ENCODE data around the gene COL21A1.
"Not testable (repeated sequence)": the region's sequence is repeated elsewhere in the genome, so short reads cannot be mapped to it uniquely, and the experiment has no call there.

Gene COL21A1

GRCh38 chr6:56246881-56247653, at the start of gene COL21A1:
Gene COL21A1 (minus strand): TSS chr6:56247580. CDS start chr6:56182618, 64,962 bp downstream.
- in situ Hi-C loops (cut with HindIII; ENCODE audit: low sequenced_read_pairs), result no loop called here

GRCh38 chr6:56293781-56294180, 46.4 kb upstream of the COL21A1 start:
- in situ Hi-C loops (cut with HindIII; ENCODE audit: low sequenced_read_pairs), result no loop called here

GRCh38 chr6:56292505-56293181, 45.3 kb upstream of the COL21A1 start:
- in situ Hi-C loops (cut with HindIII; ENCODE audit: low sequenced_read_pairs), result no loop called here

- in situ Hi-C loops (cut with HindIII; ENCODE audit: low sequenced_read_pairs), result no loop called here
Observed at GRCh38 chr6:56291302-56291917, 44.0 kb upstream of the COL21A1 start.

- in situ Hi-C loops (cut with HindIII; ENCODE audit: low sequenced_read_pairs), result no loop called here
Observed at GRCh38 chr6:56289721-56290120, 42.3 kb upstream of the COL21A1 start.

- in situ Hi-C loops (cut with HindIII; ENCODE audit: low sequenced_read_pairs), result no loop called here
Observed at GRCh38 chr6:56288347-56288746, 41.0 kb upstream of the COL21A1 start.

- in situ Hi-C loops (cut with HindIII; ENCODE audit: low sequenced_read_pairs), result no loop called here
Observed at GRCh38 chr6:56282391-56282790, 35.0 kb upstream of the COL21A1 start.

GRCh38 chr6:56280126-56280525, 32.7 kb upstream of the COL21A1 start:
- in situ Hi-C loops (cut with HindIII; ENCODE audit: low sequenced_read_pairs), result no loop called here

GRCh38 chr6:56279331-56280080, 32.1 kb upstream of the COL21A1 start:
- in situ Hi-C loops (cut with HindIII; ENCODE audit: low sequenced_read_pairs), result no loop called here

- in situ Hi-C loops (cut with HindIII; ENCODE audit: low sequenced_read_pairs), result no loop called here
Observed at GRCh38 chr6:56278171-56278591, 30.8 kb upstream of the COL21A1 start.

GRCh38 chr6:56270812-56271441, 23.5 kb upstream of the COL21A1 start:
- in situ Hi-C loops (cut with HindIII; ENCODE audit: low sequenced_read_pairs), result no loop called here

GRCh38 chr6:56268266-56268665, 20.9 kb upstream of the COL21A1 start:
- in situ Hi-C loops (cut with HindIII; ENCODE audit: low sequenced_read_pairs), result no loop called here

- in situ Hi-C loops (cut with HindIII; ENCODE audit: low sequenced_read_pairs), result no loop called here
Observed at GRCh38 chr6:56266011-56266410, 18.6 kb upstream of the COL21A1 start.

GRCh38 chr6:56263596-56264315, 16.4 kb upstream of the COL21A1 start:
- in situ Hi-C loops (cut with HindIII; ENCODE audit: low sequenced_read_pairs), result no loop called here

- in situ Hi-C loops (cut with HindIII; ENCODE audit: low sequenced_read_pairs), result not testable (repeated sequence)
Observed at GRCh38 chr6:56260593-56260992, 13.2 kb upstream of the COL21A1 start.

GRCh38 chr6:56259234-56260077, 12.1 kb upstream of the COL21A1 start:
- in situ Hi-C loops (cut with HindIII; ENCODE audit: low sequenced_read_pairs), result no loop called here

GRCh38 chr6:56255349-56255748, 8.0 kb upstream of the COL21A1 start:
- in situ Hi-C loops (cut with HindIII; ENCODE audit: low sequenced_read_pairs), result no loop called here

- in situ Hi-C loops (cut with HindIII; ENCODE audit: low sequenced_read_pairs), result no loop called here
Observed at GRCh38 chr6:56250266-56250665, 2.9 kb upstream of the COL21A1 start.

- in situ Hi-C loops (cut with HindIII; ENCODE audit: low sequenced_read_pairs), result no loop called here
Observed at GRCh38 chr6:56247654-56248122, 308 bp upstream of the COL21A1 start.

Data from endothelial cell of hepatic sinusoid (primary cell).